Tibial artery (tissue), 4 donors: ENCODE measurements around the gene KNDC1.
"Not testable (repeated sequence)": the region's sequence is repeated elsewhere in the genome, so short reads cannot be mapped to it uniquely, and the experiment has no call there.

ENCODE experiments used
- DNase-seq, 2 donors: peaks; one replicate each; pipeline ENCODE4 v3.0.0-alpha.2; 2019
- H3K27ac ChIP-seq, 2 donors: fragments of 200-600 bp; sonication (generic) in 1 of 2; 1 replicate in 1 of 2; 2 replicates in 1 of 2; pipeline ENCODE4 v1.5.1; 2018 to 2019; ENCODE audit warnings: mild to moderate bottlenecking in 1 of 2
- H3K27me3 ChIP-seq, 2 donors: fragments of 200-600 bp; sonication (generic) in 1 of 2; one replicate each; pipeline versions ENCODE4 v1.5.1 to v1.6.0; 2016 to 2019
- H3K36me3 ChIP-seq, 3 donors: fragments of 200-600 bp; sonication (generic) in 2 of 3; one replicate each; pipeline ENCODE4 v1.5.1; 2016 to 2019; ENCODE audit warnings: mild to moderate bottlenecking in 2 of 3
- H3K4me1 ChIP-seq, 4 donors: fragments of 200-600 bp; sonication (generic) in 2 of 4; 1 replicate in 3 of 4; 2 replicates in 1 of 4; pipeline ENCODE4 v1.5.1; 2016 to 2019
- H3K4me3 ChIP-seq, 2 donors: fragments of 200-600 bp; sonication (generic) in 1 of 2; 1 replicate in 1 of 2; 2 replicates in 1 of 2; pipeline ENCODE4 v1.5.1; 2018 to 2019; ENCODE audit warnings: mild to moderate bottlenecking in 2 of 2
- H3K9me3 ChIP-seq, 3 donors: fragments of 200-600 bp; sonication (generic) in 1 of 3; one replicate each; pipeline ENCODE4 v1.5.1; 2016 to 2019
- intact Hi-C: fragments of 100-400 bp; cut with DNase I; formaldehyde crosslinking; loops from one replicate; pipeline ENCODE4 v1.15.0; 2023; ENCODE audit warnings: low total_unique reads
- TF ChIP-seq, protein P1 (sequence below), 2 experiments: fragments of 200-600 bp in 1 of 2; fragments of 450-650 bp in 1 of 2; IDR thresholded peaks; one replicate each; pipeline ENCODE4 v1.5.1; 2017 to 2019; ENCODE audit warnings: antibody characterized with exemption in 2 of 2, mild to moderate bottlenecking in 1 of 2, moderate library complexity in 1 of 2

The KNDC1 gene

DNA sequence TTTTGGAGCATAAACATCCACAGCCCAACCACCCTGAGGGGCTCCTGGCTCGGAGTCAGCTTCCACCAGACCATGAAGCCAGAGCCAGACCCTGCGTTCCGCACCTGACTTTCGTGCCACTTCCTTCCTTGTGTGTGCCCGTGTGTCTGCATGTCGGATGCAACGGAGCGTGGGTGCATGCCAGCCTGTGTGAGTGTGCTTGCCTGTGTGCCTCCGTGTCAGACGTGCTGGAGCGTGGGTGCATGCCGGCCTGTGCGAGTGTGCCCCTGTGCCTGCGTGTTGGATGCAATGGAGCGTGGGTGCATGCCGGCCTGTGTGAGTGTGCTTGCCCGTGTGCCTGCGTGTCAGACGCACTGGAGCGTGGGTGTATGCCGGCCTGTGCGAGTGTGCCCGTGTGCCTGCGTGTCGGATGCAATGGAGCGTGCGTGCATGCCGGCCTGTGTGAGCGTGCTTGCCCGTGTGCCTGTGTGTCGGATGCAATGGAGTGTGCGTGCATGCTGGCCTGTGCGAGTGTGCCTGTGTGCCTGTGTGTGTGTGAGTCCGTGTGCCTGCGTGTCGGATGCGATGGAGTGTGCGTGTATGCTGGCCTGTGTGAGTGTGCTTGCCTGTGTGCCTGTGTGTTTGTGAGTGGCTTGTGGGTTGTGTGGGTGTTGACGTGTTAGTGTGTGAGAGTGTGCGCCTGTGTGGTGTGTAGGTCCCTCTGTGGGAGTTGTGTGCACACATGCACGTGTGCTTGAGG, 28.1 kb upstream of the KNDC1 start:
- intact Hi-C loops: no loop called here
- DNase-seq: no peak

DNA sequence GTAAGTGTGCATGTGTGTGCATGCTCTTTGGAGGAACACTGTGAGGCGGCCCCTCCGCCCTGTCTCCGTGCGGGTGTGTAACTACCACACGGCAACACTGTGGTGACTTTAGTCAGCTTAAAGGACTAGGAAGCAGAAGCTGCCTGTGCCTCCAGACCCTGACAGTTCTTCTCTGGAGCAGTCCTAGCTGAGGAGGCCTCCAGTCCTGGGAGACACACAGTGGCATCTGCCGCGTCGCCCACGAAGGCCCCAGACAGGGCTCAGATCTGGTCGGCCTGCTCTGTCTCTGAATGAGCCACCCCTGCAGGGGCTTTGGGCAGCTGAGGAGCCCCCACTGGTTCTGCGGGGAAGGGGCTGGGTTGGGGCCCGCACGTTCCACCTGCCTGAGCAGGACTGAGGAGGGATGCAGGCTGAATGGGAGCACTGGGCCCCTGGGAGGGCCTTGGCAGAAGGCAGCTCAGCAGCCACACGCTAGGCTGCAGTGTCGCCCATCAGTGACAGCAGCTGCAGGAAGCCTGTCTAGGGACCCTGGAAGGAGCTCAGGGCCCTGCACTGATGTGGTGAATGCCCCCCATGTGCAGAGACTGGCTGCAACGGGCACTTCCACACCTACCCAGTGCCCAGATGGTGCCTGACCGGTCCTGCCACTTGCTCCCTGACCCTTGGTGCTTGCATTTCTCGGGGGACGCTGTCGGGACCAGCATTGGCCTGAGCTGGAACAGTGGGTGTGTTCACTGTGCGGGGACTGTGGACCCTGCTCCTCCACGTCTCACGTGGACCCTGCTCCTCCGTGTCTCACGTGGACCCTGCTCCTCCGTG, 27.3 kb upstream of the KNDC1 start:
- intact Hi-C loops: no loop called here
- Histone ChIP-seq H3K4me1 (no peaks in the 10 kb centered on the region), H3K36me3 (no peaks in the 10 kb centered on the region), H3K4me3 (no peak overlapping the region), H3K9me3 (no peaks in the 10 kb centered on the region), H3K27me3 (peaks cover 0 to 2% of the 10 kb centered on the region in 2 donors), H3K27ac (no peak overlapping the region)
- peak in 1 of 2 donors; percentile 32 for DNase-seq
- TF ChIP-seq, protein P1, sequence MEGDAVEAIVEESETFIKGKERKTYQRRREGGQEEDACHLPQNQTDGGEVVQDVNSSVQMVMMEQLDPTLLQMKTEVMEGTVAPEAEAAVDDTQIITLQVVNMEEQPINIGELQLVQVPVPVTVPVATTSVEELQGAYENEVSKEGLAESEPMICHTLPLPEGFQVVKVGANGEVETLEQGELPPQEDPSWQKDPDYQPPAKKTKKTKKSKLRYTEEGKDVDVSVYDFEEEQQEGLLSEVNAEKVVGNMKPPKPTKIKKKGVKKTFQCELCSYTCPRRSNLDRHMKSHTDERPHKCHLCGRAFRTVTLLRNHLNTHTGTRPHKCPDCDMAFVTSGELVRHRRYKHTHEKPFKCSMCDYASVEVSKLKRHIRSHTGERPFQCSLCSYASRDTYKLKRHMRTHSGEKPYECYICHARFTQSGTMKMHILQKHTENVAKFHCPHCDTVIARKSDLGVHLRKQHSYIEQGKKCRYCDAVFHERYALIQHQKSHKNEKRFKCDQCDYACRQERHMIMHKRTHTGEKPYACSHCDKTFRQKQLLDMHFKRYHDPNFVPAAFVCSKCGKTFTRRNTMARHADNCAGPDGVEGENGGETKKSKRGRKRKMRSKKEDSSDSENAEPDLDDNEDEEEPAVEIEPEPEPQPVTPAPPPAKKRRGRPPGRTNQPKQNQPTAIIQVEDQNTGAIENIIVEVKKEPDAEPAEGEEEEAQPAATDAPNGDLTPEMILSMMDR (IDR thresholded peaks at IDR 0.05): no peak

More for the DNA sequence above, 28.1 kb upstream of the KNDC1 start:
- Histone ChIP-seq H3K27ac (no peak overlapping the region), H3K9me3 (no peaks in the 10 kb centered on the region), H3K36me3 (no peaks in the 10 kb centered on the region), H3K27me3 (peaks cover 0 to 3% of the 10 kb centered on the region in 2 donors), H3K4me3 (no peak overlapping the region), H3K4me1 (no peaks in the 10 kb centered on the region)
- TF ChIP-seq, protein P1 (IDR thresholded peaks at IDR 0.05): no peak

DNA sequence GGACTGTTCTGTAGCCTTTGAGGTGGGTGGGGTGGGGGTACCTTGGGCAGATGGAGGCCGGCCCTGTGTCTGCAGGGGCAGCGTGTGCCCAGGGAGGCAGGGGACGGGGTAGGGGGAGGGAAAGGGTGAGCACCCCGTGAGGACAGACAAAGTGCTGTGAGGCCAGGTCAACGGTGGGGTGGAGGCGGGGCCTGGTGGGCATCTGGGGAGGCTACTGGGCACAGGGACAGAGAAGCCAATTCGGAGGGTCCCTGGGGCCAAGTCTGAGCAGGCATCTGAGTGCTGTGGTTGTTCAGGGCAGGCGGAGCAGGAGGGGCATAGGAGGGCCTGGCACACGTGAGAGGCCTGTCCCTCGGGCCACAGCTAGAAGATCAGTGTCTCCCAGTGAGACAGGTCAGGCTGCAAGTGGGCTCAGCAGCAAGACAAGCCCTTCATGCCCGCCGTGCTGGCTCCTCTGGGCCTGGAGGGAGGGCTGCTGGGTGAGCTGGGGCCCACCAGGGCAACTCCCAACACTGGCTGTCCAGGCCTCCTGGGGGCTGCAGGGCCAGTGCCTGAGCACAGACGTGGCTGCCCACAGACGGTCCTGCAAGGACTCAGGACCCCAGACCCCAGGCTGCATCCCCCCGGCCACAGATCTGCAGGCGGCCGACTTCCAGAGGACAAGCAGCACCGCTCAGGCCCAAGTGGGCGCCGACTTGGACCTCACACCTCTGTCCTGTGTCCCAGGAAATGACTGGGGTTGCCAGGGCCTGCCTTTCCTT, 26.4 kb upstream of the KNDC1 start:
- Histone ChIP-seq H3K4me1 (no peaks in the 10 kb centered on the region), H3K27ac (no peak overlapping the region)

DNA sequence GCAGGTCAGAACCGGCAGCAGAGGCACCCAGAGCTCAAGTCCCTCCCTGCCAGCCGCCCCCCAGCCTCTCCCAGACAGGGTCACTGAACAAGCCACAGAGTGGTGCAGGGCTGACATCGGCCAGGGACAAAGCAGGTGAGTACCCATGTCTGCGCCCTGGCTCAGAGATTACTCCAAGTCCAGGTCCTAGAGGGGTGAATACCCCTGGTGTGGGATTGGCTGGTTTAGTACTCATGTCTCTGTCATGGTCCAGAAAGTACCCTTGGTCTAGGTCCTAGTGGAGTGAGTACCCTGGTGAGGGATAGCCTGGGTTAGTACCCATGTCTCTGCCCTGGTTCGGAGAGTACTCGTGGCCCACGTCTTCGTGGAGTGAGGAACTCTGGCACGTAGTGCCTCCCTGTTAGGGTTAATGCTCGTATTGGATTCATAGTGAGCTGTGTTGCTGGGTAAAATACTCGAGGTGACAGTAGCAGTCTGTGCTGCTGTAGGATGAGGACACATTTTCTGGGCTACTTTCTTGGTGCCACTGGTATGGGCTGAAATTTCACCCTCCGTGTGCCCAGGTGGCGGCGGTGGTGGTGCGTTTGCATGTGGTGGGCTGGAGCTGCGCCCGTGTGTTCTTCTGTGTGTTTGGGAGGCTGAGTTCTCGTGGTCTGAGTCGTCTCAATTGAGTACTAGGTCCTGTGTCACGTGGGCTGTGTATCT, 25.5 kb upstream of the KNDC1 start:
- peak in 1 of 2 donors; percentile 61 for DNase-seq
- Histone ChIP-seq H3K9me3 (no peaks in the 10 kb centered on the region), H3K27ac (no peak overlapping the region), H3K27me3 (peaks cover 0 to 8% of the 10 kb centered on the region in 2 donors), H3K4me3 (no peak overlapping the region), H3K36me3 (no peaks in the 10 kb centered on the region), H3K4me1 (no peaks in the 10 kb centered on the region)
- TF ChIP-seq, protein P1 (IDR thresholded peaks at IDR 0.05): no peak
- intact Hi-C loops: no loop called here

More for the DNA sequence above, 26.4 kb upstream of the KNDC1 start:
- H3K36me3 ChIP-seq: no peaks in the 10 kb centered on the region
- TF ChIP-seq, protein P1 (IDR thresholded peaks at IDR 0.05): no peak
- intact Hi-C loops: no loop called here
- no peaks in the 10 kb centered on the region for H3K9me3 ChIP-seq
- DNase-seq: peak in 1 of 2 donors; percentile 57
- peaks cover 0 to 5% of the 10 kb centered on the region in 2 donors for H3K27me3 ChIP-seq
- no peak overlapping the region for H3K4me3 ChIP-seq

DNA sequence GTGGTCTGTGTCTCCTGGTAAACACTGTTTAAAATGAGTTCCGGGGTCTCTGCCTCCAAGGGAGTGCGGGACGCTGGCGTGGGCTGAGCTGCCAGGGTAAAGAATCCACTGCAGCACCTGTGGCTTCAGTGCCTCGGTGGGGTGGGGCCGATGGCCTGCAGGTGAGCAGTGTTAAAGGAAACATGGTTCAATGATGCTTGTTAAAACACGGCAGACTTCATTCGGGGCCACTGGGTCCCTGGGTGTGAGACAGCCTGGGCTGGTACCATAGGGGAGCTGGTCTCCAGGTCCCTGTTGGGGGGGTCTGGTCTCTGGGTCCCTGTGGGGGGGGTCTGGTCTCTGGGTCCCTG, 24.9 kb upstream of the KNDC1 start:
- peaks cover 0 to 12% of the 10 kb centered on the region in 2 donors for H3K27me3 ChIP-seq
- no peak overlapping the region for H3K27ac ChIP-seq
- H3K4me3 ChIP-seq: no peak overlapping the region
- no peaks in the 10 kb centered on the region for H3K9me3 ChIP-seq
- H3K36me3 ChIP-seq: no peaks in the 10 kb centered on the region
- no peak for DNase-seq
- no peaks in the 10 kb centered on the region for H3K4me1 ChIP-seq
- intact Hi-C loops: no loop called here
- TF ChIP-seq, protein P1 (IDR thresholded peaks at IDR 0.05): no peak

DNA sequence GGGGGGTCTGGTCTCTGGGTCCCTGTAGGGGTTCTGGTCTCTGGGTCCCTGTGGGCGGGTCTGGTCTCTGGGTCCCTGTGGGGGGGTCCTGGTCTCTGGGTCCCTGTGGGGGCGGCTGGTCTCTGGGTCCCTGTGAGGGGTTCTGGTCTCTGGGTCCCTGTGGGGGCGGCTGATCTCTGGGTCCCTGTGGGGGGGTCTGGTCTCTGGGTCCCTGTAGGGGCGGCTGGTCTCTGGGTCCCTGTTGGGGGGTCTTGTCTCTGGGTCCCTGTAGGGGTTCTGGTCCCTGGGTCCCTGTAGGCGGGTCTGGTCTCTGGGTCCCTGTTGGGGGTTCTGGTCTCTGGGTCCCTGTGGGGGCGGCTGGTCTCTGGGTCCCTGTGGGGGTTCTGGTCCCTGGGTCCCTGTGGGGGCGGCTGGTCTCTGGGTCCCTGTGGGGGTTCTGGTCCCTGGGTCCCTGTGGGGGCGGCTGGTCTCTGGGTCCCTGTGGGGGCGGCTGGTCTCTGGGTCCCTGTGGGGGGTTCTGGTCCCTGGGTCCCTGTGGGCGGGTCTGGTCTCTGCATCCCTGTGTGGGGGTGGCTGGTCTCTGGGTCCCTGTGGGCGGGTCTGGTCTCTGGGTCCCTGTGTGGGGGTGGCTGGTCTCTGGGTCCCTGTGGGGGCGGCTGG, 22.4 kb upstream of the KNDC1 start:
- intact Hi-C loops, H3K9me3 ChIP-seq, H3K36me3 ChIP-seq, DNase-seq, H3K4me3 ChIP-seq, H3K27ac ChIP-seq, H3K4me1 ChIP-seq: not testable (repeated sequence)
- peaks cover 0 to 35% of the 10 kb centered on the region in 2 donors for H3K27me3 ChIP-seq
